Islet of Langerhans (tissue), 1 donor: ENCODE measurements around the gene SOX21.

Experiments
- FAIRE-seq: peaks from one replicate; lab custom pipeline; 2011; peaks lifted over from hg19 to GRCh38; lab: Jason Lieb, UNC

Gene SOX21

GRCh38 chr13:94678845-94679244 is 33.5 kb downstream of the SOX21 start:
- no peak for FAIRE-seq

- no peak for FAIRE-seq
Measured at GRCh38 chr13:94677799-94678198, 34.5 kb downstream of the SOX21 start.

GRCh38 chr13:94674609-94675348 is 37.6 kb downstream of the SOX21 start:
- peak; percentile 71 for FAIRE-seq

GRCh38 chr13:94673851-94674250 is 38.5 kb downstream of the SOX21 start:
- no peak for FAIRE-seq

- no peak for FAIRE-seq
Measured at GRCh38 chr13:94672400-94672799, 39.9 kb downstream of the SOX21 start.

GRCh38 chr13:94667190-94667589 is 45.2 kb downstream of the SOX21 start:
- no peak for FAIRE-seq

- FAIRE-seq = no peak
Measured at GRCh38 chr13:94666065-94666464, 46.3 kb downstream of the SOX21 start.

- FAIRE-seq = no peak
Measured at GRCh38 chr13:94664889-94665288, 47.5 kb downstream of the SOX21 start.

- FAIRE-seq = no peak
Measured at GRCh38 chr13:94662274-94662945, 49.9 kb downstream of the SOX21 start.

- FAIRE-seq = no peak
Measured at GRCh38 chr13:94661406-94661805, 50.9 kb downstream of the SOX21 start.

GRCh38 chr13:94660695-94661326 is 51.5 kb downstream of the SOX21 start:
- FAIRE-seq = no peak
